ENCODE results near the gene PLPPR3.

Gene PLPPR3

DNA sequence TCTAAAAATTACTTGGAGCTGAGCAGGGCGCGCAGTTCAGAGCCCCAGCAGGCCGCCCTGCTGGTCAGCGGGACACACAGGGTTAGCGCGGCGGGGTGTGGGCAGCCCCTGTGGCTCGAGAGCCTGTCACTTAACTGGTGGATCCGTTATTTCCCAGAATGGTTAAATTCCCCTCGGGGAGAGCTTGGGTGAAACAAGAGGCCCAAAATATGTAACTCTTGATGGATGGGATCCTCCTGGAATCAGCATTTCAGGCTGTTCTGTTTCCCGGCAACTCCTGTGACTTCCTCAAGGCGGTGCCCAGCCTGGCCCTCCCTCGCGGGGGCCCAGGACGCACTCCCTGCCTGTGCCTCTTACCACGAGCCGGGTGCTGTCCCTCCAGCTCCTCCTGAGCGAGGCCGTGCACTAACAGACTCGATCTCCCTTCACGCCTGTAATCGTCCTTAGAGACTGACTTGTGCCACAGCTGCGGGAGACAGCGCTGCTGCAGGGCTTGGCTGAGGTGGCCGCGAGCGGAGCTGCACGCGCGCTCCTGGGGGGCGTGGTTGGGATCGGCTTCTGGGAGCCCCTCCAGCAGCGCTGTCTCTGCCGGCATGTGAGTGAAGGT lies 14.8 kb downstream of the PLPPR3 start:
- DNase-seq, result no peak

DNA sequence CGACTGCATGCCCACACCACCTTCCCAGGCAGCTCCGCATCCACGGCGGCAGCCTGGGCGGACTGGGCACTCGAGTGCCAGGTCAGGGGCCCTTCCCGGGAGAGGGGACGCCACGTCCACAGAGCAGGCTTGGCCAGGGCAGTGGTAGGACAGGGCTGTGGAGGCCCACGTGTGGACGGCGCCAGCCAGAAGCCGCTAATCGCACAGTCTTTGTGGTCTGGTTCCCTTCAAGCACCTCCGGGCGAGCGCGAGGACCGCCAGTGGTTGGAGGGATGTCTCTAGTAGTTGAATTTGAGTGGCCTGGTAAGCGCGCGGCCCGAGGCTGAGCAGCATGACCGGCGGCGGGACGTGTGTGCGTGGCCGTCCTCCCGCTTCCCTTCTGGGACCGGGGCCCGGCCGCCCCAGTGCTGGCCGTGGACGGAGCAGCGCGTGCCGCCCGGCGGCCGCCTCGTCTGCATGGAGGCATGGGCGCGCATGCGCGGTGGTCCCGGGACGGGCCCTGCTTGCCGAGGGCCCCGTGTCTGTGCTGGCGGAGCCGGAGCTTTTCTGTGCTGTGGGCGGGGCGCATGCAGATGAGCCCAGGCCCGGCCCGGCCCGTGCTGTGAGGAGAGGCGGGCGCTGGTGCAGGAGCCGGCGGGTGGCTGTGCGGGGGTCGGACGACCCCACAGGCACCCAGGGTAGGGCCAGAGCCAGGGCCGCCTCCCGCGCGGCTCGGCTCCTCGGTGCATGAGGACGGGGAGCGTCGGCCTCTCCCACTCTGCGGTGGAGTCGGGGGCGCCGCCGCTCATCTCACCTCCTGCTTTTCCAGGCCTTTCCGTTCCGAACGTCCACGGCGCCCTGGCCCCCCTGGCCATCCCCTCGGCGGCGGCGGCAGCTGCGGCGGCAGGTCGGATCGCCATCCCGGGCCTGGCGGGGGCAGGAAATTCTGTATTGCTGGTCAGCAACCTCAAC lies 15.9 kb downstream of the PLPPR3 start:
- no peak for DNase-seq

DNA sequence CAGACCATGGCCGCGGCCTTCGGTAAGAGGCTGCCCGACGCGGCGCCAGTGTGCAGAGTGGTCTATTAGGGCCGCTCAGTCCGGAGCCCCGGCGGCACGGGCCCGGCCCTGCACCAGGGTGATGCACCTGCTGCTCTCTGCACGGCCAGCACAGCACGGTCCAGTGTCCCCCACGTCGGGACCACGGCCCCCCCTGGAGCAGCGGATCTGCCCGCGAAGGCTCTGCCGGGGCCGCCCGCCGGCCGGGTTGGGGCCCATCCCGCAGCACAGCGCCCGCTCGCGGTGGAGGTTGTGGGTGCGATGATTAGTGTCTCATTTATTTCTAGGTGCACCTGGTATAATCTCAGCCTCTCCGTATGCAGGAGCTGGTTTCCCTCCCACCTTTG lies 16.6 kb downstream of the PLPPR3 start:
- DNase-seq, result no peak

DNA sequence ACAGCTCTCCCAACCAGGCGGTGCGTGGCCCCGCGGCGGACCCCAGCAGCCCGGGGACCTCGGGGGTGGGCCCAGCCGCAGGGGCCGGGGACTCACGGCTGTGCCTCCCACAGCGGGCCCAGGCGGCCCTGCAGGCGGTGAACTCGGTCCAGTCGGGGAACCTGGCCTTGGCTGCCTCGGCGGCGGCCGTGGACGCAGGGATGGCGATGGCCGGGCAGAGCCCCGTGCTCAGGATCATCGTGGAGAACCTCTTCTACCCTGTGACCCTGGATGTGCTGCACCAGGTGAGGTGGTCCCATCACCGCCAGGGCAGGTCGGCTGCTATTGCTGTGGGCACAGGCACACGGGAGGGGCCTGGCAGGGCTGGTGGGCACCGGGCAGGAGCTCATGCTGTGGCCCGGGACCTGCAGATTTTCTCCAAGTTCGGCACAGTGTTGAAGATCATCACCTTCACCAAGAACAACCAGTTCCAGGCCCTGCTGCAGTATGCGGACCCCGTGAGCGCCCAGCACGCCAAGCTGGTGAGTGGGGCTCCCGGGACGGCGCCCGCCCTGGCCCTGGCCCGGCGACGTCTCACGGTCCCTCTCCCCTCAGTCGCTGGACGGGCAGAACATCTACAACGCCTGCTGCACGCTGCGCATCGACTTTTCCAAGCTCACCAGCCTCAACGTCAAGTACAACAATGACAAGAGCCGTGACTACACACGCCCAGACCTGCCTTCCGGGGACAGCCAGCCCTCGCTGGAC lies 17.2 kb downstream of the PLPPR3 start:
- no peak for DNase-seq

DNA sequence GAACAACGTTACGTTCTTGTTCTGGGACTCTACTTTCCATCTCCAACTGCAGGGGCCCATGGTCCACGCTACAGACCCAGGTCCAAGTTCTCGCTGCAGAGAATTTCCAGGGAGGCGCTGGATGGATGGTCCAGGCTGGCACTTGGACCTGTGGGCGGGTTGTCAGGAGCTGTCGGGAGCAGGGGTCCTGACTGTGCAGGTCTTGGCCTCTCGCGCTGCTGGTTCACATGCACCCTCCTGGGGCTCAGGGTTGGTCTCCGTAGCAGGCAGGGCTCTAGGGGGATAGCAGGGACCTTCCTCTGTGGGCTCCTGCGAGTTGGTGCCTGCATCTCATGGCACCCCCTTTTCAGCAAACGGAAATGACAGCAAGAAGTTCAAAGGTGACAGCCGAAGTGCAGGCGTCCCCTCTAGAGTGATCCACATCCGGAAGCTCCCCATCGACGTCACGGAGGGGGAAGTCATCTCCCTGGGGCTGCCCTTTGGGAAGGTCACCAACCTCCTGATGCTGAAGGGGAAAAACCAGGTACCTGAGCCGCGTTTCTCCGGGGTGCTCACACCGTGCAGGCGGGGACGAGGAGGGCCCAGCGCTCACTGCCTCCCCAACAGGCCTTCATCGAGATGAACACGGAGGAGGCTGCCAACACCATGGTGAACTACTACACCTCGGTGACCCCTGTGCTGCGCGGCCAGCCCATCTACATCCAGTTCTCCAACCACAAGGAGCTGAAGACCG lies 17.9 kb downstream of the PLPPR3 start:
- no peak for DNase-seq

DNA sequence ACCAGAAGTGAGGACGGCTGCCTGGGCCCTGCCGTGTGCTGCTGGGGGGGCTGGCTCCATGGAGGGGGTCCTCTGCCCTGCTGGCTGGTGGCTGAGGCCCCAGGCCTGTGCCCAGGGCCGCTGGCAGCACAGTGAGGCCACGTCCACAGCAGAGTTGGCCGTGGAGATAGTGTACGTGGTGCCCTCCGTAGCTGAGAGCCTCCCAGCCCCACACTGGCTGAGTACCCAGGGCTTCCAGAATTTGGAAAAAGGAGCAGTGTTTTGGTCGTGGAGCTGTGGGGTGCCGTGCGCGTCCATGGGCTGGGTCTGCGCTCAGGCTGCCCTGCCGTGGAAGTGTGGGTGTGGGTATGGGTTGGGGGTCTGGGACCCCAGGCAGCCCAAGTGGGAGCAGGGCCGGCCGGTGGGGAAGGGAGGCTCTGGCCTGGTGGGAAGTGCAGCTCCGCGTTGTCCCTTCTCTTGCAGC lies 18.6 kb downstream of the PLPPR3 start:
- DNase-seq, result no peak

DNA sequence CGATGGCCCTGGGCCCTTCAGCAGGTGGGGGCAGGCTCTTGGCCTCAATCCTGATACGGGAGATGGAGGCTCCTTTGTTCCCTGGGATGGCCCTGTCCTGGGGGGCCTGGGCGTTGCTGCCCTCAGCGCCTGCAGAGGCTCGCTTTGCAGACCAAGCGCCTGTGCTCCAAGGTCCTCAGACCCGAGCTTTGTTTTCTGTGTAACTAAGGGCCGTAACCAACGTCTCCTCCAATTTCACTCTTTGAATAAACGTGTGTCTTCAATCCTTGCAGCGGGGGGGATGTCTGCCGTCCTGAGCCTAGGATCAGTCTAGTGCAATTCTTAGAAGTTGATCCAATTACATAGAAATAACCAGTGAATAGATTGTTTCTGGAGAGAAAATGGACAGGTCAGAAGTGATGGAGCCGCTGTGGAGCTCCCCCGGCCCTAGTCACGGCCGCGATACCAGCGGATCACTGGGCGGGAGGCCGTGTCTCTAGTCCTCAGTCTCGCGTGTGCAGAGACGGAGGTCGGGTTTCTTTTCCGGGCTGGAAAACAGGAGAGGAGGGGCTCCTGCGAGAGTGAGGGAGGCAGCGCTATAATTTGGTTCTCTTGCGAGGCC lies 19.2 kb downstream of the PLPPR3 start:
- DNase-seq, result no peak

DNA sequence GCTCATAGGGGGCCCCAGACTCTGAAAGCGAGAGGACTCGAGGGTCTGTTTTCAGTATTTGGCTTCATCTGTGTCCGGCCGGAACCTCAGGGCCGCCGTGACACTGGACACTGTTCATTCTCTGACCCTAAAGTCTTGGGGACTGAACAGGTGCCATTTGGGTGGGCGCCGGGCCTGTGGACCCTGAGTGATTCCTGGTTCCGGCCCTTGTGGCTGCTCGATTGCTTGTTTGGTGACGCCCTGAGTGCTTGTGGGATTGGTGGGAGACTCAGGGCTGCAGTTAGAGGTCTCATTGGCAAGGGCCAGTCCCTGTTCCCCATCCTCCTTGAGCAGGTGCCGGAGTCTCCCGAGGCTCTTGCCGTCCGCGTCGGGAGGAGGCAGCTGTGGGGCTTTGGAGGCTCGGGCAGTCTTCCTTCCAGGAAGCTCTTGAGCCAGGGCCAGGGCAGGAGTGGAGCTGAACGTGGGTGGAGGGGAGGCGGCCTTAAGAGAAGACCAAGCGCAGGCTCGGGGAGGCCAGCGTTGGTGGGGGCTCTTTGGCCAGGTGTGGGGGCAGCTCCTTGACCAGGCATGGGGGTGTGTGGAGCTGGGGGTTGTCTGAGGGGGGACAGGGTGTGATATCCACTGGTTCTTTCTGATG lies 19.8 kb downstream of the PLPPR3 start:
- DNase-seq, result no peak

DNA sequence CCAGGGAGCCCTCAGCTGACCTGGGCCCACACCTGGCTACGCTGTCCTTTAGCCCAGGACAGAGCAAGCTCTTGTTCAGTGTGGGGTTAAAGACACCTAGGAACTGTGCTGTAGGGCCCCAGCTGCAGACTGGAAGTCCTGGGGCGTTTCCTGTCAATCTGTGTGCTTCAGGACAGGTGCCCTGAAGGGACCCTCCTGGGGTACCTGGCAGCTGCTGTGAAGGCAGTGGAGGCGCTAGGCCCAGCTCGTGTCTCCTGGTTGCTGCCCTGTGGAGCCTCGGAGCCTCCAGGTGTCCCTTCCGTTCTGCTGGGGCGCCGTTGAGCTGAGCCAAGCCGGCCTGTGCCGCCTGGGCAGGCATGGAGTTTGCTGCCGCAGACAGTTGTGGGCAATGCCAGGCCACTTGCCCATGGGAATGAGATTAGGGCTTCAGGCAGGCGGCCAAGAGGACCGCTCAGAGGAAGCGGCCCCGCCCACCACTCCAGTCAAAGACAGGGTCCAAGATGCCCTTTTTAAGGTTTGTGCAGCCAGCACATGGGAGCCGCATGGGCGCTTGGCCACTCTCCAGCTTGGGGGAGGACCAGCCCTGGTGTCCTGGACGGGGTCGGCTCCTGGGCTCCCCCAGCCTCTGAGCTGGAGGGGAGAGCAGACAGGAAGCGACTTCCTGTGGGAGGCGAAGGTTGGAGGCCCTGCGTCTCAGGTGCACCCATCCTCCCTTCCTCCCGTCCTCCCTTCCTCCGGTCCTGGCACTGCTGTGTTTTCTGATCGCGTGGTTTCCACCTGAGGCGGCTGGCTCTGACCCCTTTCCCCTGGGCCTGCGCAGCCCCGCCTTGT lies 20.5 kb downstream of the PLPPR3 start:
- DNase-seq, result no peak

DNA sequence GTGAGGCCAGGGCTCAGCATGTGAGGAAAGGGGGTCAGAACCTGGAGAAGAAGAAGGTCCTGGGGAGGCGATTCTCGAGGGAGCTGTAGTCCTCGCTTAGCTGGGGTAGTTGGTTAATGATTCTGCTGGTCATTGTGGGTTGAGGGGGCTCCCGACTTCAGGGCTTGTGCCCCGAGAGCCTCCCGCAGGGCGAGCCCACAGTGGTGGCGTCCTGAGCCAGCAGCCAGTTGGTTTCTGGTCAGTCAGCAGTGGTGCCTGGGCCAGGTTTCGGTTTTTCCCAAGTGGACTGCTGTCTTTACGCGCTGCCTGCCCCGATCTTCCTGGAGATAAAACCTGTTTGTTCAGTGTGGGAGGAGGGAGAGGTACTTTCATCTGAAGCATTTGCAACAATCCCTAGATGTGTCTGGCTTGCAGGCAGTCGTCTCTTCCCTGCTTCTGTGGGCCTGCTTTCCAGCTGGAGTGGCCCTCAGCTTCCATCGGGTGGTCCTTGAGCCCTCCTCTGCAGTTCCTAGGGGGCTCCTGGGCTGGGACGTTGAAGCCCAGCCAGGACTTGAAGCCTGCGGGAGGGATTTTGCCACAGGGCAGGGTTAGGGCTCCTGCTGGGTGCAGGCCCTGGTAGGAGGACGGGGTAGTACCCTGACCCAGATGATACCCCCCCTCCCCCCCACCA lies 21.3 kb downstream of the PLPPR3 start:
- no peak for DNase-seq

DNA sequence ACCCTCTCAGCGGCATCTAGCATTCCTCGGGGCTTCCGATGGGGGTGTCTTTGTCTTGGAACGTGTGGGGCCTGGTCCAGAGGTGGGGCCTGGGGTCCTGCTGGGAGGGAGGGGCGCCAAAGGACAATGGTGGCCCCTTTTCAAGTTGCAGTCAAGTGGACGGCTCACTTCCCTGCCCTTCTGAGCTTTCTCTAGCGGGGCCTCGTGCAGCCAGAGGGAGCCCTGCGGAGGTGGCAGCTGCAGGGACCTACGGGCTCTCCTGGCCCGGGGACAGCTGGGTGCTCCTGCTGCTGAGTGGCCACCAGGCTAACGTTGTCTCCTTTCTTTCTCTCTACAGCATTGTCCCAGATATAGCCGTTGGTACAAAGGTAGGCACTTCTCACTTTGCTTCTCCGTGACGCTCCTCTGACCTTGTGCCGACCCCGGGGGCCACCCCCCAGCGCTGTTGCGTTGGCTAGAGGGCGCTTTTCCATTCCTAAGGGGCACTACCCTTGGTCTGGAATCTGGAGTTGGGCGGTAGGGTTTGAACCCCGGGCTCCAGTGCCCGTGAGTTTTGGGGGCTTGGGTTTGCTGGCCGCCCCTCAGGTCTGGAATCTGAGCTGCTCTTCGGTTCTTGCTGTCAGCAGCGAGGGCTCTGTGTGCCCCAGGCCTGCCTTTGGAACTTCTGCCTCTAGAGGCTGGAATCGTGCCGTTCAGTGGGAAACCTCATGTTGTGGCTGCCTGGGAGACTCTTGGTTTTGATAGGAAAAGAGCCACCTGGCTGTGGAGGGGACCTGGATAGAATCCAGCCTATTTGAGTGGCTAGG lies 22.5 kb downstream of the PLPPR3 start:
- DNase-seq, result peak in 1 of 2 experiments; percentile 53

DNA sequence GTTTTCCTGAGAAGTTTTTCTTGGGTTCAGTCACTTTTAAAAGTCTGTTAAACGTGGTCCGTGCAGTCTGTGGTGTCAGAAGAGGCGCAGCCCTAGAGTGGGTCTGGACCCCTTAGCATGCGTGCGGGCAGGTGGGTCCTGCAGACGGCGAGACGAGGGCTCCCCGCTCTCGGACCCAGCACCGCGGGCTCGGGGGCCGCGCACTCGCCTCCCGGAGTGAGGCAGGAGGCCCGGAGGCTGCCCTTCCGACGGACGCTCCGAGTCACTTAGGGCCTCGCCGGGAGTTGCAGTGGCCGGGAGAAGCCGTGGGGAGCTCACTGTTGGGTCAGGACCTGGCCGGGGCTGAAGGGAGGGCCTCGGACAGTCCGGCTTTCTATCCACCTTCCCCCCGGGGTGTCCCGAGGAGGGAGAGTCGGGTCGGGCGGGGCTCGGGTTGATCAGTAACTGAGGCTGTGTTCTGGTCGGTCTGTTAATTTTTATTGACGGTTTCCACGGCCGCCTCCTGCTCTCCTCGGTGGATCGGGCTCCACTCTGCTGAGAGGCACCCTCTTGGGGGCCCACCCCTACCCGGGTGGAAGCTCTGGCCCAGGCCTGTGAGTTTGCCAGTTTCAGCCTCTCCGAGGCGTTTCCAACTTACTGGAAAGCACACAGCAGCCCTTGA lies 23.2 kb downstream of the PLPPR3 start:
- no peak for DNase-seq

DNA sequence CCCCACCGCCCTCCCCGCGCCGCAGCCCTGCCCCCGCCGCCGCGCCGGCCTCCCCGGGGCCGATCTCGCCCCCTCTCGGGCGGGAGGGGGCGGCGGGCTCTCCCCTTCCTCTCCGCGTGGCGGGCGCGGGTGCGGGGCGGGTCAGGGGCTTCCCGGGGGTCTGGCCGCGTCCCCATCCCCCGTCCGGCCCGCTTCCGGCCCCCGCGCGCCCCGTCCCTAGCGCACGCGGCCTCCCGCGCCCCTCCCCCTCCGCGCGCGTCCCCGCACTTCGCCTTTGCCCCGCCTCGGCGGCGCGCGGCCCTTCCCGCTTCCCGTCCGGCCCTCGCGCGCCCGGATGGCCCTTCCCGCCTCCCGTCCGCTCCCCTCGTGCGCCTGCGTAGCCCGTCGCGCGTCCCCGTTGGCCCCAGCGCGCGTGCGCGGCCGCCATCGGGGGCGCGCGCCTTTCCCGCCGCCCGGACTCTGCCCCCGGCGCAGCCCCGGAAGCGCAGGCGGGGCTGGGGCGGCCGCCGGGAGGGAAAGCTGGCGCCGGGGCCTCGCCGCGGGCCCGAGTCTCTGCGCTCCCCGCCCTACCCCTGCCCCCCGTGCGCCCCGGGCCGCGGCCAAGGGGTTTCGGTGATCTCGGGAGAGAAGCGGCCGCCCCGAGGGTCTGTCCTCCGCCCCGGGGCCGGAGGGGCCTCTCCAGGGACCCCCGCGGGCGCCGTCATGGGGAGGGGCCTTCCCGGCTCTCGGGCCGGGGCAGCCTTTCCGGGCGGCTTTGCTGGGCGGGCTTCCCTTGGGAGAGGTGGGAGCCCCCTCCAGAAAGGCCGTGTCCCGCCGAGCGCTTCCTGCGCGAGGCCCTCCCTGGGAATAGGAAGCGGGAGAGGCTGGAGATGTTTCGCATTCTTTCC lies 24.0 kb downstream of the PLPPR3 start:
- DNase-seq, result peak; percentile 66 to 81

DNA sequence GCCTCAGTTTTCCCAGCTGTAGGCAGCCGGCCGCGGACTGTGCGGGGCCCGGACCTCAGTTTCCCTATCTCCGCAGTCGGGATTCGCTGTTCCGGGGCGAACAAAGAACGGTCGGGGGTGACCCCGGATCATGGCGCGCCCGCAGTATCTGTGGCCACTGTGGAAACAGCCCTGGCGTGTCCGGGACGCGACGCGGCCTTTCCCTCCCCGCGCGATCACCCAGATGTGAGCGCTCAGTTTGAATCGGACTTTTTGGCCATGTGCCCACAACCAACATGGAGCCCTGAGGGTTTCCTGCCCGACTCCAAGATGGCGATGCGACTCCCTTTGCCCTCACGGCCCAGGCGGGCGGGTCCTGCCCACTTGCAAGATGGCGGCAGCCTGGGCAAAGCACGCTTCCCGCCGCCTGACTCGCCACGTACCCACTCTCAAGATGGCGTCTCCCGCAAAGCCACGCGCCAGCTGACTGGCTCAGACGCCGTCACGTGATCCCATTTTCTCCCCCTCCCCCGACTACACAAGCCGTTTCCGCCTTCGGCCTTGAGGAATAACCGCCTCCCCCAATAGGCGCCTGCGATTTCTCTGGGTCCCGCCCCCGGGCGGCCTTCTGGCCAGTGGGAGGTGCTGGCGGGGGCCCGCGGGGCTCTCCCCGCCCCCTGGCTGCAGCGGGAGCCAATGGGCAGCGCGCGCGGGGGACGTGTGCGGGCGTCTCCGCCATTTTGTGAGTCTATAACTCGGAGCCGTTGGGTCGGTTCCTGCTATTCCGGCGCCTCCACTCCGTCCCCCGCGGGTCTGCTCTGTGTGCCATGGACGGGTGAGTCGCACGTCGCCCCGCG lies 24.8 kb downstream of the PLPPR3 start, which contains the start of gene PTBP1:
Gene PTBP1 (plus strand): TSS at position 761 of the 836 bp plus-strand sequence. CDS start 46 bp downstream, at position 807.
- DNase-seq, result peak; percentile 98 to 99

DNA sequence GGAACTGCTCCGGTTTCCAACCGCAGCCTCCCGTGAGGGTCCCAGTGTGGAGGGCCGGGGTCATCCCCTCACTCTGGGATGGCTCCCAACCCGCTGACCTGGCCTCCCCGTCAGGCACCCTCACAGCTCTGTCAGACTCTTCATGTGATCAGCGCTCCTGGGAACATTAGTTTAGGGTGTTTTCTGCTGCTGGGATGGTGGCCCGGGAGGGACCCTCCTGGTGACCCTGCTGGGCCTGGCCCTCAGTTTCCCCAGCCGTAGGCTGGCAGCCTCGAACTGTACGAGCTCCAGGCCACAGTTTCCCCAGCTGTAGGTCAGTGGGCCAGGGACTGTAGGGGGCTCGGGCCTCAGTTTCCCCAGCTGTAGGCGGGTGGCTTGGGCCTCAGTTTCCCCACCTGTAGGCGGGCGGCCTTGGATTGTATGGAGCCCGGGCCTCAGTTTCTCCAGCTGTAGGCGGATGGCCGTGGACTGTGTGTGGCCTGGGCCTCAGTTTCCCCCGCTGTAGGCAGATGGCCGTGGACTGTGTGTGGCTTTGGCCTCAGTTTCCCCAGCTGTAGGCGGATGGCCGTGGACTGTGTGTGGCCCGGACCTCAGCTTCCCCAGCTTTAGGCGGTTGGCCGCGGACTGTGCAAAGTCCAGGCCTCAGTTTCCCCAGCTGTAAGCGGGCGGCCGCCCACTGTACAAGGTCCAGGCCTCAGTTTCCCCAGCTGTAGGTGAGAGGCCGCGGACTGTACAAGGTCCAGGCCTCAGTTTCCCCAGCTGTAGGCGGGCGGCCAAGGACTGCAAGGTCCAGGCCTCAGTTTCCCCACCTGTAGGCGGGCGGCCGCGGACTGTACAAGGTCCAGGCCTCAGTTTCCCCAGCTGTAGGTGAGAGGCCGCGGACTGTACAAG lies 25.8 kb downstream of the PLPPR3 start:
- no peak for DNase-seq

Data from SW 1271 (cell line).